Large intestine (tissue), 3 donors: ENCODE data around the gene GYPC. TPM values are rescaled to one million over a fixed set of nuclear protein-coding genes. Genes with fewer than 3 reads are reported as not detected.
"Not testable (repeated sequence)": the region's sequence is repeated elsewhere in the genome, so short reads cannot be mapped to it uniquely, and the experiment has no call there.

Source experiments
- DNase-seq, 2 donors: peaks; one replicate each; pipeline versions ENCODE4 v3.0.0 to v3.0.0-alpha.2; 2013
- H3K27ac ChIP-seq: one replicate; pipeline ENCODE4 v1.5.1; 2013; ENCODE audit warnings: low read length
- H3K27me3 ChIP-seq: 2 replicates; pipeline ENCODE4 v1.6.1; 2013; ENCODE audit warnings: low read length; ENCODE audit not compliant: control insufficient read depth, insufficient read depth
- H3K36me3 ChIP-seq: 2 replicates; pipeline ENCODE4 v1.6.1; 2013; ENCODE audit warnings: low read length; ENCODE audit not compliant: control insufficient read depth, insufficient read depth
- H3K4me1 ChIP-seq: one replicate; pipeline ENCODE4 v1.6.1; 2013; ENCODE audit warnings: low read length; ENCODE audit not compliant: control insufficient read depth, insufficient read depth
- H3K4me3 ChIP-seq: one replicate; pipeline ENCODE4 v1.5.1; 2013; ENCODE audit warnings: low read length
- H3K9me3 ChIP-seq: one replicate; pipeline ENCODE4 v1.6.1; 2013; ENCODE audit warnings: mild to moderate bottlenecking, low read depth, low read length, moderate library complexity; ENCODE audit not compliant: control insufficient read depth
- WGBS: methylation state at CpG from one replicate; pipeline ENCODE4 v1.1.5; 2013; ENCODE audit warnings: low lambda C conversion rate; ENCODE audit not compliant: insufficient coverage; 5-methylcytosine and 5-hydroxymethylcytosine counted together
- polyA plus RNA-seq: library from polyadenylated mRNA; unstranded; fragments of 120-200 nt; gene quantifications from one replicate; pipeline ENCODE4 v1.2.1, GENCODE V29; 2013

Gene GYPC
- polyA plus RNA-seq, 1 donor: 26.7 TPM

- no peak for DNase-seq
- Histone ChIP-seq H3K27ac (no peak overlapping the region), H3K4me1 (no peaks in the 10 kb centered on the region), H3K9me3 (no peaks in the 10 kb centered on the region), H3K4me3 (no peak overlapping the region), H3K27me3 (no peaks in the 10 kb centered on the region), H3K36me3 (no peaks in the 10 kb centered on the region)
- 90% methylated on average over 1 of the region's 6 CpGs for WGBS
Measured at GRCh38 chr2:126714191-126714965, 58.4 kb downstream of the GYPC start.

- no peaks in the 10 kb centered on the region for H3K4me1 ChIP-seq
- no peaks in the 10 kb centered on the region for H3K36me3 ChIP-seq
- H3K9me3 ChIP-seq: no peaks in the 10 kb centered on the region
- H3K27ac ChIP-seq: no peak overlapping the region
- DNase-seq: no peak
- H3K27me3 ChIP-seq: no peaks in the 10 kb centered on the region
- no peak overlapping the region for H3K4me3 ChIP-seq
- no CpG with 5 or more reads among the region's 3 CpGs for WGBS
Measured at GRCh38 chr2:126715111-126715510, 59.2 kb downstream of the GYPC start.

- H3K36me3 ChIP-seq: no peaks in the 10 kb centered on the region
- no peak overlapping the region for H3K4me3 ChIP-seq
- H3K27me3 ChIP-seq: no peaks in the 10 kb centered on the region
- H3K9me3 ChIP-seq: no peaks in the 10 kb centered on the region
- no peaks in the 10 kb centered on the region for H3K4me1 ChIP-seq
- WGBS: no CpG with 5 or more reads among the region's 5 CpGs
- no peak overlapping the region for H3K27ac ChIP-seq
- no peak for DNase-seq
Measured at GRCh38 chr2:126715576-126716406, 59.8 kb downstream of the GYPC start.

- no CpG with 5 or more reads among the region's 10 CpGs for WGBS
- H3K4me3 ChIP-seq, H3K27me3 ChIP-seq, DNase-seq, H3K9me3 ChIP-seq, H3K36me3 ChIP-seq, H3K4me1 ChIP-seq, H3K27ac ChIP-seq: not testable (repeated sequence)
Measured at GRCh38 chr2:126717277-126717676, 61.3 kb downstream of the GYPC start.

- Histone ChIP-seq H3K27me3 (no peaks in the 10 kb centered on the region), H3K4me3 (no peak overlapping the region), H3K9me3 (no peaks in the 10 kb centered on the region), H3K27ac (no peak overlapping the region), H3K36me3 (no peaks in the 10 kb centered on the region), H3K4me1 (no peaks in the 10 kb centered on the region)
- DNase-seq: no peak
- 100% methylated on average over 1 of the region's 5 CpGs for WGBS
Measured at GRCh38 chr2:126717928-126718327, 62.0 kb downstream of the GYPC start.

GRCh38 chr2:126719191-126719832, 63.4 kb downstream of the GYPC start:
- Histone ChIP-seq H3K27me3 (no peaks in the 10 kb centered on the region), H3K4me3 (no peak overlapping the region), H3K4me1 (no peaks in the 10 kb centered on the region), H3K9me3 (no peaks in the 10 kb centered on the region), H3K27ac (no peak overlapping the region), H3K36me3 (no peaks in the 10 kb centered on the region)
- no peak for DNase-seq
- WGBS: 83% methylated on average over 2 of the region's 3 CpGs

GRCh38 chr2:126719833-126720351, 63.9 kb downstream of the GYPC start:
- no peak for DNase-seq
- Histone ChIP-seq H3K4me3 (no peak overlapping the region), H3K9me3 (no peaks in the 10 kb centered on the region), H3K4me1 (no peaks in the 10 kb centered on the region), H3K27ac (no peak overlapping the region), H3K36me3 (no peaks in the 10 kb centered on the region), H3K27me3 (no peaks in the 10 kb centered on the region)
- WGBS: no CpG with 5 or more reads among the region's 4 CpGs

- Histone ChIP-seq H3K4me1 (no peaks in the 10 kb centered on the region), H3K27me3 (no peaks in the 10 kb centered on the region), H3K36me3 (no peaks in the 10 kb centered on the region), H3K27ac (no peak overlapping the region), H3K9me3 (peaks cover 3% of the 10 kb centered on the region), H3K4me3 (no peak overlapping the region)
- no peak for DNase-seq
- no CpG with 5 or more reads among the region's 2 CpGs for whole genome bisulfite sequencing
Measured at GRCh38 chr2:126720638-126721037, 64.7 kb downstream of the GYPC start.

GRCh38 chr2:126722081-126722480, 66.1 kb downstream of the GYPC start:
- Histone ChIP-seq H3K36me3 (no peaks in the 10 kb centered on the region), H3K4me1 (no peaks in the 10 kb centered on the region), H3K27ac (no peak overlapping the region), H3K9me3 (peaks cover 3% of the 10 kb centered on the region), H3K27me3 (no peaks in the 10 kb centered on the region), H3K4me3 (no peak overlapping the region)
- no CpG with 5 or more reads among the region's 2 CpGs for WGBS
- DNase-seq: no peak

GRCh38 chr2:126722546-126722945, 66.6 kb downstream of the GYPC start:
- H3K4me3 ChIP-seq: no peak overlapping the region
- WGBS: no CpG with 5 or more reads among the region's 4 CpGs

More at GRCh38 chr2:126722546-126722945, 66.6 kb downstream of the GYPC start:
- no peaks in the 10 kb centered on the region for H3K27me3 ChIP-seq
- DNase-seq: peak in 1 of 2 donors; percentile 6
- H3K4me1 ChIP-seq: no peaks in the 10 kb centered on the region
- H3K36me3 ChIP-seq: no peaks in the 10 kb centered on the region
- H3K9me3 ChIP-seq: peaks cover 3% of the 10 kb centered on the region
- H3K27ac ChIP-seq: no peak overlapping the region
